Measurements from ENCODE around the gene IL12RB2.
A peak's percentile ranks its signal among the peaks of the same experiment; 100 is the strongest.

Gene IL12RB2

GRCh38 chr1:67332653-67333529 is 25.2 kb downstream of the IL12RB2 start:
- Histone ChIP-seq H3K4me3 (ENCODE audit: low read length) (no peak overlapping the region), H3K4me1 (ENCODE audit: low read length) (peaks cover 35% of the 10 kb centered on the region), H4K20me1 (ENCODE audit: insufficient read depth, low read length) (no peaks in the 10 kb centered on the region), H3K27me3 (ENCODE audit: low read depth, low read length) (no peaks in the 10 kb centered on the region), H3K79me2 (ENCODE audit: low read length) (no peaks in the 10 kb centered on the region), H3K9ac (ENCODE audit: low read length) (0 out of 2 replicates have a peak overlapping the region, but pooled peaks have one; percentile 14), H3K4me2 (ENCODE audit: low read length) (peak overlapping the region; percentile 35), H3K9me3 (ENCODE audit: insufficient read depth, low read length) (no peaks in the 10 kb centered on the region), H3K27ac (ENCODE audit: low read length) (peak overlapping the region; percentile 80), H3K36me3 (replicated peaks; ENCODE audit: low read depth, low read length) (no peaks in the 10 kb centered on the region), H2AFZ (ENCODE audit: low read depth, low read length) (peak overlapping the region; percentile 4; the same call in 1 of the 2 replicates)
- no peak for TF ChIP-seq EZH2phosphoT487 (IDR thresholded peaks at IDR 0.05; ENCODE audit: low read depth)
- TF ChIP-seq CTCF (IDR thresholded peaks at IDR 0.05; ENCODE audit: low read depth, low read length): no peak

DNA sequence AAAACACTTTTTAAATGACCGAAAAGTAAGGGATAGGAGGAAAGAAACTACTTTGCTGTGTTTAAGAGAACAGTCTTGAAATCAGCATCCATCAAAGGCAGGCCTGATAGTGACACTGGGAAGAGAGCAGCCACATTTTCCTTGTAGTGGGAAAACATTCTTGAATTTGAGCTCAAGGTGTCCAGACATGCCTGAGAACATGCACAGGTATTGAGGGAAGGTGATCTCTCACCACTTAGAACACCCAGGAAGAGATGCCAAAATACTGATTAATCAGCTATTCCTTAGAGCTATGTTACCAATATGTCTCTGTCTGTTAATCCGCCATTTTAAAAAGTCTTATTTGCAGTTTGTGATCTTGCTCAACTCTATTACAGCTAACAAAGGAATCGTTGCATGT is 25.9 kb downstream of the IL12RB2 start:
- TF ChIP-seq CTCF (IDR thresholded peaks at IDR 0.05; ENCODE audit: low read depth, low read length): no peak
- TF ChIP-seq EZH2phosphoT487 (IDR thresholded peaks at IDR 0.05; ENCODE audit: low read depth): no peak
- peaks cover 39% of the 10 kb centered on the region for H3K4me1 ChIP-seq (ENCODE audit: low read length)
- H3K9me3 ChIP-seq (ENCODE audit: insufficient read depth, low read length): no peaks in the 10 kb centered on the region
- peak overlapping the region; percentile 29 for H3K4me2 ChIP-seq (ENCODE audit: low read length)
- H3K27ac ChIP-seq (ENCODE audit: low read length): peak overlapping the region; percentile 80
- no peak overlapping the region for H2AFZ ChIP-seq (ENCODE audit: low read depth, low read length)
- no peaks in the 10 kb centered on the region for H3K79me2 ChIP-seq (ENCODE audit: low read length)
- no peaks in the 10 kb centered on the region for H4K20me1 ChIP-seq (ENCODE audit: insufficient read depth, low read length)
- no peaks in the 10 kb centered on the region for H3K36me3 ChIP-seq (replicated peaks; ENCODE audit: low read depth, low read length)
- no peak overlapping the region for H3K4me3 ChIP-seq (ENCODE audit: low read length)
- 0 out of 2 replicates have a peak overlapping the region, but pooled peaks have one; percentile 14 for H3K9ac ChIP-seq (ENCODE audit: low read length)
- no peaks in the 10 kb centered on the region for H3K27me3 ChIP-seq (ENCODE audit: low read depth, low read length)

GRCh38 chr1:67335411-67335810 is 27.7 kb downstream of the IL12RB2 start:
- H3K27me3 ChIP-seq (ENCODE audit: low read depth, low read length): no peaks in the 10 kb centered on the region
- no peaks in the 10 kb centered on the region for H3K9me3 ChIP-seq (ENCODE audit: insufficient read depth, low read length)
- peaks cover 58% of the 10 kb centered on the region for H3K4me1 ChIP-seq (ENCODE audit: low read length)
- TF ChIP-seq CTCF (IDR thresholded peaks at IDR 0.05; ENCODE audit: low read depth, low read length) (no peak), EZH2phosphoT487 (IDR thresholded peaks at IDR 0.05; ENCODE audit: low read depth) (no peak)
- H3K27ac ChIP-seq (ENCODE audit: low read length): peak overlapping the region; percentile 43
- H4K20me1 ChIP-seq (ENCODE audit: insufficient read depth, low read length): no peaks in the 10 kb centered on the region
- no peaks in the 10 kb centered on the region for H3K36me3 ChIP-seq (replicated peaks; ENCODE audit: low read depth, low read length)
- H3K4me2 ChIP-seq (ENCODE audit: low read length): peak overlapping the region; percentile 37; the same call in 1 of the 2 replicates
- no peak overlapping the region for H3K4me3 ChIP-seq (ENCODE audit: low read length)
- no peak overlapping the region for H3K9ac ChIP-seq (ENCODE audit: low read length)
- H3K79me2 ChIP-seq (ENCODE audit: low read length): no peaks in the 10 kb centered on the region
- no peak overlapping the region for H2AFZ ChIP-seq (ENCODE audit: low read depth, low read length)

DNA sequence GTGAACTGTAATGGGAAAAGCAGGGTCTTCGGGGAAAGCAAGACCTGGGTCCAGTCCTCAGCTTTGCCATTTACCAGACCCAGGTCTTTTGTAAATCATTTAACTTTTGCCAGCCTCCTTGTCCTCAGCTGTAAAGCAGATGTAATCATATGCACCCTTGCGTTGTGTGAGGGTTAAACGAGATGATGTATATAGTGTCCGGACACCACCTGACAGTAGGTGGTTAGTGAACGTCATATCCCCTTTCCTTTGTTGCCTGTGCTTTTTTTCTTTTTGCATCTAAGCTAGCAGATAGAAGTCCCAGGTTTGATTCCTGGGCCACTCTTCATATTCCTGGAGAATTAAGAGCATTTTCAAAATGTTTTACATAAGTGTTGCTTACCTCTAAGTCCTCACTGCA is 28.5 kb downstream of the IL12RB2 start:
- Histone ChIP-seq H2AFZ (ENCODE audit: low read depth, low read length) (no peak overlapping the region), H3K27ac (ENCODE audit: low read length) (no peak overlapping the region), H3K9ac (ENCODE audit: low read length) (no peak overlapping the region), H3K27me3 (ENCODE audit: low read depth, low read length) (no peaks in the 10 kb centered on the region), H3K4me2 (ENCODE audit: low read length) (no peak overlapping the region), H4K20me1 (ENCODE audit: insufficient read depth, low read length) (no peaks in the 10 kb centered on the region), H3K4me3 (ENCODE audit: low read length) (no peak overlapping the region), H3K9me3 (ENCODE audit: insufficient read depth, low read length) (no peaks in the 10 kb centered on the region), H3K79me2 (ENCODE audit: low read length) (no peaks in the 10 kb centered on the region), H3K4me1 (ENCODE audit: low read length) (peaks cover 60% of the 10 kb centered on the region), H3K36me3 (replicated peaks; ENCODE audit: low read depth, low read length) (no peaks in the 10 kb centered on the region)
- TF ChIP-seq CTCF (IDR thresholded peaks at IDR 0.05; ENCODE audit: low read depth, low read length): no peak
- TF ChIP-seq EZH2phosphoT487 (IDR thresholded peaks at IDR 0.05; ENCODE audit: low read depth): no peak
